SIG-M5 (cell line): Measurements from ENCODE around the gene GFY.

Experiments used
- DNase-seq: peaks from one replicate; lab custom pipeline; 2025; lab: John Stamatoyannopoulos, UW

Gene GFY

GRCh38 chr19:49408816-49409440, 16.3 kb upstream of the GFY start:
- no peak for DNase-seq

- no peak for DNase-seq
These were observed 15.7 kb upstream of the GFY start for GRCh38 chr19:49409441-49410029.

- DNase-seq = no peak
These were observed 13.4 kb upstream of the GFY start for GRCh38 chr19:49411681-49412326.

GRCh38 chr19:49413348-49413747, 11.8 kb upstream of the GFY start:
- no peak for DNase-seq

GRCh38 chr19:49414256-49414655, 10.9 kb upstream of the GFY start:
- no peak for DNase-seq

GRCh38 chr19:49415102-49415809, 9.9 kb upstream of the GFY start:
- DNase-seq = no peak

GRCh38 chr19:49415810-49416200, 9.4 kb upstream of the GFY start:
- DNase-seq = no peak

- DNase-seq = no peak
These were observed 8.1 kb upstream of the GFY start for GRCh38 chr19:49417088-49417487.

- DNase-seq = no peak
These were observed 6.7 kb upstream of the GFY start for GRCh38 chr19:49418511-49418910.

GRCh38 chr19:49419173-49419572, 6.0 kb upstream of the GFY start:
- DNase-seq = no peak

GRCh38 chr19:49420227-49420626, 5.0 kb upstream of the GFY start:
- DNase-seq = no peak

- DNase-seq = no peak
These were observed 3.9 kb upstream of the GFY start for GRCh38 chr19:49421039-49421877.

- DNase-seq = no peak
These were observed 3.3 kb upstream of the GFY start for GRCh38 chr19:49421878-49422202.

- no peak for DNase-seq
These were observed 2.6 kb upstream of the GFY start for GRCh38 chr19:49422407-49423070.

- no peak for DNase-seq
These were observed 1.9 kb upstream of the GFY start, which contains the start of gene PTH2 for GRCh38 chr19:49423071-49423984. Gene PTH2, minus strand, starts transcription at chr19:49423441. Its CDS starts 102 bp downstream, at chr19:49423339.

GRCh38 chr19:49423985-49424303, 1.2 kb upstream of the GFY start:
- DNase-seq = no peak

GRCh38 chr19:49425922-49426592, 869 bp downstream of the GFY start:
- no peak for DNase-seq

GRCh38 chr19:49427339-49427738, 2.2 kb downstream of the GFY start:
- no peak for DNase-seq

GRCh38 chr19:49427855-49428546, 2.8 kb downstream of the GFY start:
- DNase-seq = no peak
